A673 (cell line): ENCODE data around the gene CIDEC. TPM values are rescaled to one million over a fixed set of nuclear protein-coding genes. Genes with fewer than 3 reads are reported as not detected.

Experiments
- BruUV-seq: library from RNA; stranded (reverse); fragments of 400-500 nt; replicated peaks from 2 replicates; lab custom pipeline; 2021; lab: Mats Ljungman, UMichigan
- CTCF ChIA-PET: fragments of 300-600 bp; sonication (Branson Sonifier 250); formaldehyde crosslinking; loops from one replicate; lab custom pipeline; 2022; ENCODE audit warnings: antibody characterized with exemption; lab: Charles Lee
- POLR2A ChIA-PET: fragments of 300-600 bp; sonication (Branson Sonifier 250); formaldehyde crosslinking; loops from one replicate; lab custom pipeline; 2022; ENCODE audit warnings: antibody characterized with exemption; ENCODE audit not compliant: low non-redundant PET; lab: Charles Lee
- DNase-seq: peaks from one replicate; pipeline ENCODE4 v3.0.0-alpha.2; 2015; ENCODE audit warnings: low spot score
- H3K27ac ChIP-seq: fragments of 200-600 bp; sonication (generic); 2 replicates; pipeline ENCODE4 v1.5.1; 2016; ENCODE audit warnings: mixed run types, low read depth, mild to moderate bottlenecking, mixed read lengths, antibody characterized with exemption, low read length; ENCODE audit not compliant: poor library complexity, severe bottlenecking
- H3K27me3 ChIP-seq: fragments of 200-600 bp; sonication (generic); replicated peaks from 2 replicates; pipeline ENCODE4 v1.6.1; 2017; ENCODE audit warnings: mixed run types, low read depth, mild to moderate bottlenecking, mixed read lengths, antibody characterized with exemption, low read length; ENCODE audit not compliant: insufficient read depth, poor library complexity
- H3K36me3 ChIP-seq: fragments of 200-600 bp; sonication (generic); 2 replicates; pipeline ENCODE4 v1.6.1; 2016; ENCODE audit warnings: mixed run types, mild to moderate bottlenecking, mixed read lengths, antibody characterized with exemption, low read length; ENCODE audit not compliant: insufficient read depth, poor library complexity, severe bottlenecking
- H3K4me1 ChIP-seq: fragments of 200-600 bp; sonication (generic); 2 replicates; pipeline ENCODE4 v1.6.1; 2017; ENCODE audit warnings: mixed run types, mild to moderate bottlenecking, mixed read lengths, antibody characterized with exemption, low read length; ENCODE audit not compliant: insufficient read depth, poor library complexity, severe bottlenecking
- H3K4me3 ChIP-seq: fragments of 200-600 bp; sonication (generic); 2 replicates; pipeline ENCODE4 v1.5.1; 2016; ENCODE audit warnings: low read depth, mixed run types, mild to moderate bottlenecking, mixed read lengths, low read length; ENCODE audit not compliant: poor library complexity, severe bottlenecking
- H3K9me3 ChIP-seq: fragments of 200-600 bp; sonication (generic); 2 replicates; pipeline ENCODE4 v1.6.1; 2016; ENCODE audit warnings: mixed run types, low read depth, mild to moderate bottlenecking, mixed read lengths, antibody characterized with exemption, low read length; ENCODE audit not compliant: poor library complexity, severe bottlenecking
- CTCF ChIP-seq: fragments of 300-800, 200-600 bp; sonication (generic); conservative IDR thresholded peaks from 2 replicates; pipeline ENCODE4 v1.5.1; 2017; ENCODE audit warnings: low read depth, mild to moderate bottlenecking, antibody characterized with exemption, low read length, moderate library complexity, mixed read lengths
- EZH2 ChIP-seq: fragments of 200-600 bp; sonication (generic); IDR thresholded peaks from 2 replicates; pipeline ENCODE4 v1.6.1; 2017; ENCODE audit warnings: borderline replicate concordance, low read depth, mild to moderate bottlenecking, mixed read lengths, antibody characterized with exemption, low read length; ENCODE audit not compliant: poor library complexity, severe bottlenecking
- intact Hi-C: fragments of 100-400 bp; cut with micrococcal nuclease; formaldehyde crosslinking; loops from one replicate; pipeline ENCODE4 v1.10.0; 2022; ENCODE audit not compliant: unreplicated experiment
- total RNA-seq: library from RNA; stranded (reverse); gene quantifications from 2 replicates; pipeline ENCODE4 v1.2.3, GENCODE V29; 2021

Gene CIDEC
- total RNA-seq, 1 experiment from 2014 or later: not detected

DNA sequence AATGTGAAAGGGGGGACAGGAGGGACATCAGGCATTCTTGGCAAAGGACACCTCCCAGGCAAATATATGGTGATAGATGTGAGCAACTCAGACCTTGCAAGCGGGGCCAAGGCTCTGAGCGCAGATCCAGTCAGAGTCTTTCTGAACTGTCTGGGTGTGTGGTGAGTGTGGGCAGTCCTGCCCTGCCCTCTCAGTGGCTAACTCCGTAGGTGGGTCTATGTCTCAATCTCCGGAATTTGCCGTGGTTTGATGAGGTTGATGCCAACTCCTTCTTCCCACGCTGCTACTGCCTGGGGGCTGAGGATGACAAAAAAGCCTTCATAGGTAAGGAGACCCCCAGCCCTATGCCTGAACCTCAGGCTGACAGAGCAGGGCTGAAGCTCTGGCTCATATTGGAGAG is 62.6 kb downstream of the CIDEC start:
- no TSS peak for BruUV-seq
- DNase-seq: no peak
- Histone ChIP-seq H3K4me1 (no peaks in the 10 kb centered on the region), H3K9me3 (no peaks in the 10 kb centered on the region), H3K27me3 (no peaks in the 10 kb centered on the region), H3K27ac (no peak overlapping the region), H3K36me3 (no peaks in the 10 kb centered on the region), H3K4me3 (no peak overlapping the region)
- TF ChIP-seq EZH2 (no peak), CTCF (no peak)
- CTCF ChIA-PET: interaction anchor here (0.6 kb wide), 1 partner anchor 9 kb away, joined by 7 read pairs; no protein-coding TSS in a partner anchor
- intact Hi-C loops: no loop called here
- POLR2A ChIA-PET: no interaction called here

Other genes starting within 250 kb of the CIDEC start
- gene MTMR14, start 230.7 kb downstream of the CIDEC start, total RNA-seq: 31.5 and 32.0 TPM in 2 replicates
- gene CPNE9, start 176.4 kb downstream of the CIDEC start, total RNA-seq: not detected in 2 replicates
- 30.7 and 32.0 TPM in 2 replicates for gene BRPF1, start 148.5 kb downstream of the CIDEC start, total RNA-seq
- gene OGG1, start 130.3 kb downstream of the CIDEC start, total RNA-seq: 48.8 and 60.2 TPM in 2 replicates
- 26.7 and 28.0 TPM in 2 replicates for gene CAMK1, start 110.3 kb downstream of the CIDEC start, total RNA-seq
- 46.1 and 49.6 TPM in 2 replicates for gene TADA3, start 87.8 kb downstream of the CIDEC start, total RNA-seq
- gene ARPC4, start 87.2 kb downstream of the CIDEC start, total RNA-seq: 128 and 152 TPM in 2 replicates
- gene TTLL3, start 70.0 kb downstream of the CIDEC start, total RNA-seq: 6.7 and 9.5 TPM in 2 replicates
- 46.9 and 67.2 TPM in 2 replicates for gene RPUSD3, start 36.2 kb downstream of the CIDEC start, total RNA-seq
- gene JAGN1, start 10.4 kb upstream of the CIDEC start, total RNA-seq: 38.1 and 38.8 TPM in 2 replicates
- gene IL17RE, start 22.6 kb upstream of the CIDEC start, total RNA-seq: 2.3 and 2.6 TPM in 2 replicates
- 9.3 and 15.2 TPM in 2 replicates for gene IL17RC, start 36.8 kb upstream of the CIDEC start, total RNA-seq
- 13.2 and 20.3 TPM in 2 replicates for gene CRELD1, start 53.6 kb upstream of the CIDEC start, total RNA-seq
- gene PRRT3, start 72.2 kb upstream of the CIDEC start, total RNA-seq: 1.1 and 1.8 TPM in 2 replicates
- 43.8 and 59.5 TPM in 2 replicates for gene EMC3, start 106.6 kb upstream of the CIDEC start, total RNA-seq
- 64.6 and 69.2 TPM in 2 replicates for gene FANCD2, start 146.2 kb upstream of the CIDEC start, total RNA-seq
- gene FANCD2OS, start 228.0 kb upstream of the CIDEC start, total RNA-seq: not detected in 2 replicates
- 121 and 123 TPM in 2 replicates for gene BRK1, start 235.4 kb upstream of the CIDEC start, total RNA-seq